ENCODE measurements around the gene KMT2A. TPM values are rescaled to one million over a fixed set of nuclear protein-coding genes. Genes with fewer than 3 reads are reported as not detected.
"Not testable (repeated sequence)": the region's sequence is repeated elsewhere in the genome, so short reads cannot be mapped to it uniquely, and the experiment has no call there.

Gene KMT2A
- polyA plus RNA-seq (ENCODE audit: insufficient read length in 4 of 4), result 10 to 100 TPM; 33.8 to 49.7 (median 40.9) TPM

- peak; percentile 89 to 97 (median 96) for DNase-seq (ENCODE audit: low read depth in 4 of 4, low spot score in 3 of 4)
These were observed at the start of gene KMT2A for GRCh38 chr11:118435893-118436624. Gene KMT2A, plus strand, starts transcription at chr11:118436492. Its CDS starts 21 bp downstream, at chr11:118436513.

- DNase-seq (ENCODE audit: low read depth in 4 of 4, low spot score in 3 of 4), result no peak
These were observed 40.2 kb upstream of the KMT2A start for GRCh38 chr11:118396097-118396501.

GRCh38 chr11:118397448-118397847 lies 38.8 kb upstream of the KMT2A start:
- no peak for DNase-seq (ENCODE audit: low read depth in 4 of 4, low spot score in 3 of 4)

GRCh38 chr11:118398791-118399559 lies 37.3 kb upstream of the KMT2A start:
- DNase-seq (ENCODE audit: low read depth in 4 of 4, low spot score in 3 of 4), result no peak

GRCh38 chr11:118401151-118401879 lies 35.0 kb upstream of the KMT2A start, which contains the start of gene ATP5MG:
Gene ATP5MG, plus strand, starts transcription at chr11:118401606. Its CDS starts 60 bp downstream, at chr11:118401666.
- DNase-seq (ENCODE audit: low read depth in 4 of 4, low spot score in 3 of 4), result peak; percentile 84 to 86 (median 86)

- peak in 1 of 4 donors; percentile 8 for DNase-seq (ENCODE audit: low read depth in 4 of 4, low spot score in 3 of 4)
These were observed 34.3 kb upstream of the KMT2A start for GRCh38 chr11:118401880-118402590.

- DNase-seq (ENCODE audit: low read depth in 4 of 4, low spot score in 3 of 4), result not testable (repeated sequence)
These were observed 33.7 kb upstream of the KMT2A start for GRCh38 chr11:118402594-118402993.

- no peak for DNase-seq (ENCODE audit: low read depth in 4 of 4, low spot score in 3 of 4)
These were observed 29.6 kb upstream of the KMT2A start for GRCh38 chr11:118406599-118407166.

GRCh38 chr11:118410055-118410745 lies 26.1 kb upstream of the KMT2A start:
- DNase-seq (ENCODE audit: low read depth in 4 of 4, low spot score in 3 of 4), result no peak

- DNase-seq (ENCODE audit: low read depth in 4 of 4, low spot score in 3 of 4), result no peak
These were observed 24.8 kb upstream of the KMT2A start for GRCh38 chr11:118411530-118411929.

GRCh38 chr11:118412921-118413320 lies 23.4 kb upstream of the KMT2A start:
- DNase-seq (ENCODE audit: low read depth in 4 of 4, low spot score in 3 of 4), result no peak

GRCh38 chr11:118415062-118415738 lies 21.1 kb upstream of the KMT2A start:
- no peak for DNase-seq (ENCODE audit: low read depth in 4 of 4, low spot score in 3 of 4)

- no peak for DNase-seq (ENCODE audit: low read depth in 4 of 4, low spot score in 3 of 4)
These were observed 20.6 kb upstream of the KMT2A start for GRCh38 chr11:118415739-118416068.

GRCh38 chr11:118416900-118417299 lies 19.4 kb upstream of the KMT2A start:
- DNase-seq (ENCODE audit: low read depth in 4 of 4, low spot score in 3 of 4), result not testable (repeated sequence)

- no peak for DNase-seq (ENCODE audit: low read depth in 4 of 4, low spot score in 3 of 4)
These were observed 18.5 kb upstream of the KMT2A start for GRCh38 chr11:118417801-118418200.

GRCh38 chr11:118418766-118419165 lies 17.5 kb upstream of the KMT2A start:
- no peak for DNase-seq (ENCODE audit: low read depth in 4 of 4, low spot score in 3 of 4)

GRCh38 chr11:118427707-118428106 lies 8.6 kb upstream of the KMT2A start:
- no peak for DNase-seq (ENCODE audit: low read depth in 4 of 4, low spot score in 3 of 4)

- DNase-seq (ENCODE audit: low read depth in 4 of 4, low spot score in 3 of 4), result no peak
These were observed 5.3 kb upstream of the KMT2A start for GRCh38 chr11:118430956-118431355.

GRCh38 chr11:118434123-118434552 lies 2.2 kb upstream of the KMT2A start:
- DNase-seq (ENCODE audit: low read depth in 4 of 4, low spot score in 3 of 4), result no peak

Measured in left renal pelvis (tissue), 4 donors.